GM21529 (cell line): ENCODE results near the gene KLK3.
"Not testable (repeated sequence)": the region's sequence is repeated elsewhere in the genome, so short reads cannot be mapped to it uniquely, and the experiment has no call there.

Experiments
- ATAC-seq: cut with Tn5 transposase; IDR thresholded peaks from one replicate; pipeline ENCODE4 v1.9.1; 2021; ENCODE audit not compliant: unreplicated experiment

The KLK3 gene

DNA sequence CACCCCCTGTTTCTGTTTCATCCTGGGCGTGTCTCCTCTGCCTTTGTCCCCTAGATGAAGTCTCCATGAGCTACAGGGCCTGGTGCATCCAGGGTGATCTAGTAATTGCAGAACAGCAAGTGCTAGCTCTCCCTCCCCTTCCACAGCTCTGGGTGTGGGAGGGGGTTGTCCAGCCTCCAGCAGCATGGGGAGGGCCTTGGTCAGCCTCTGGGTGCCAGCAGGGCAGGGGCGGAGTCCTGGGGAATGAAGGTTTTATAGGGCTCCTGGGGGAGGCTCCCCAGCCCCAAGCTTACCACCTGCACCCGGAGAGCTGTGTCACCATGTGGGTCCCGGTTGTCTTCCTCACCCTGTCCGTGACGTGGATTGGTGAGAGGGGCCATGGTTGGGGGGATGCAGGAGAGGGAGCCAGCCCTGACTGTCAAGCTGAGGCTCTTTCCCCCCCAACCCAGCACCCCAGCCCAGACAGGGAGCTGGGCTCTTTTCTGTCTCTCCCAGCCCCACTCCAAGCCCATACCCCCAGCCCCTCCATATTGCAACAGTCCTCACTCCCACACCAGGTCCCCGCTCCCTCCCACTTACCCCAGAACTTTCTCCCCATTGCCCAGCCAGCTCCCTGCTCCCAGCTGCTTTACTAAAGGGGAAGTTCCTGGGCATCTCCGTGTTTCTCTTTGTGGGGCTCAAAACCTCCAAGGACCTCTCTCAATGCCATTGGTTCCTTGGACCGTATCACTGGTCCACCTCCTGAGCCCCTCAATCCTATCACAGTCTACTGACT is at the start of gene KLK3:
Gene KLK3, plus strand, starts transcription at position 280 of the 775 bp plus-strand sequence. Its CDS starts 41 bp downstream, at position 321.
- no peak for ATAC-seq

DNA sequence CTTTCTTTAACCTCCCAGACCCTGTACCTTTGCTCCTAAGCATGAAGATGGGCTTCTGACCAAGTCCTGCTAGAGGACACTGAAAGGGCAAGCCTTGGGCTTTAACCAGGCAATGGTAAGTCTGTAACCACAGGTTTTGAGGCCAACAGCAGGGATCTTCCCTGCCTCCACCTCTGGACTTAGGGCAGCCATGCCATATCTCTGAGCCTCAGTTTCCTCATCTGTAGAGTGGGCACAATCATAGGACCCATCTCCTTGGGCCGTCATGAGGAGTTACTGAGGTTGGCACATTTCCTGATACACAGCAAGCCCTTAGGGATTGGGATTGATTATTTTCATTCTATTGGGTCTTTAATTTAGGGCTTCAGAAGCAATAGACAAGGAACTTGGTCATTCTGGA is 45.9 kb upstream of the KLK3 start:
- no peak for ATAC-seq

DNA sequence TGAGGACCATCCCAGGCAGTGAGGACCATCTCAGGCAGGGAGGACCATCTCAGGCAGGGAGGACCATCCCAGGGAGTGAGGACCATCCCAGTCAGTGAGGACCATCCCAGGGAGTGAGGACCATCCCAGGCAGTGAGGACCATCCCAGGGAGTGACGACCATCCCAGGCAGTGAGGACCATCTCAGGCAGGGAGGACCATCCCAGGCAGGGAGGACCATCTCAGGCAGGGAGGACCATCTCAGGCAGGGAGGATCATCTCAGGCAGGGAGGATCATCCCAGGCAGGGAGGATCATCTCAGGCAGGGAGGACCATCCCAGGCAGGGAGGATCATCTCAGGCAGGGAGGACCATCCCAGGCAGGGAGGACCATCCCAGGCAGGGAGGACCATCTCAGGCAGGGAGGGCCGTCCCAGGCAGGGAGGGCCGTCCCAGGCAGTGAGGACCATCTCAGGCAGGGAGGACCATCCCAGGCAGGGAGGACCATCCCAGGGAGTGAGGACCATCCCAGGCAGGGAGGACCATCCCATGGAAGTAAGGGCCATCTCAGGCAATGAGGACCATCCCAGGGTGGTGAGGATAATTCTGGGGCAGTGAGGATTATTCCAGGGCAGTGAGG is 43.0 kb upstream of the KLK3 start:
- not testable (repeated sequence) for ATAC-seq

DNA sequence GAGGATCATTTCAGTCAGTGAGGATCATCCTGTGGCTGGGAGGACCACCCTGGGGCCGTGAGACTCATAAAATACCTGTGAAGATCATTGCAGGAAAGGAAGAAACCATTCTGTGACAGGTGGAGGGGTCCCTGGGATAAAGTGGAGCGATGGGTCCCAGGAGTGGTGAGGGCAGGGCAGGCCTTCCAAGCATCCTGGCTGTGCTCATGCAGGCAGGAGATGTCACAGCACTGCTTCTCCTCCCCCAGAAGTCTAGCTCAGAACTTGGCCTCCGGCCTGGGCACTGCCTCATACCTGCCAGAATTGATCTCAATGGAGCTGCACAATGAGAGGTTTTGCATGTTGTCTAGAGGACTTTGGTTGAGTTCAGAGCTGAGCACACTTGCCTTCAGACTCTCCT is 42.2 kb upstream of the KLK3 start:
- ATAC-seq: no peak

DNA sequence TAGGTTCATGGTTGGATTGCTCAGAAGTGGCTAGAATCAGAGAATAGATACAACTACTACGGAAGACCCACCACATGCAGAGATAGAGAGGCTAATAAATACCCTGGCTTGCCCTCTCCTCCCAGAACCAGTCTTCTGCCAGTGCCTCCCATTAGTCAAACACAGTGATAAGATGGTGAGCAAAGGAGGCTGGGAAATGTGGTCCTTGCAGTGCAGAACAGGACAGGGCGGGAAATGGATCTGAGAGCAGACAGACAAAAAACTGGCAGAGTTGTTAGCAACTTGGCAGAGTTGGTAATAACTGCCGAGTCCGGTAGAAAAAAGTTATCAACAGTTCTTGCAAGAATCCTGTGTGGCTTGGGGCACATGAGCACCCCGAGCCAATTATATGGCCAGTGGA is 39.8 kb upstream of the KLK3 start:
- ATAC-seq: no peak

DNA sequence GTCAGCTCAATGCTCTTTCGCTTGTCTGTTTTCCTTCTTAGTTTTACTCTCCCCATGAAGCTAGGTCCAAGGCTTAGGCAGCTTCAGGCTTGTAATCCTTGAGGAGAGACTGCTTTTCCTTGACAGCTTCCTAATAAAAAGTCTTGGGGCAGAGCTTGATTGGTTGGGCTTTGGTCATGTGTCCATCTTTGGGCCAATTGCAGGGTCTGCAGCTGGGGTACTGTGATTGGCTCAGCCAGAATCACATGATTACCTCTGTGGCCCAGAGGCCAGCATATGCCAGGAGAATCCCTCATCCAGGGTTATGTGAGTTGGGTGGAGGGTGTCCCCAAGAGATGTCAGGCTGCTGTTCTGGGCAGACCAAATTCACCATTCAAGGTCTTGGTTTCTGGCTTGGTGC is 39.3 kb upstream of the KLK3 start:
- ATAC-seq: no peak

DNA sequence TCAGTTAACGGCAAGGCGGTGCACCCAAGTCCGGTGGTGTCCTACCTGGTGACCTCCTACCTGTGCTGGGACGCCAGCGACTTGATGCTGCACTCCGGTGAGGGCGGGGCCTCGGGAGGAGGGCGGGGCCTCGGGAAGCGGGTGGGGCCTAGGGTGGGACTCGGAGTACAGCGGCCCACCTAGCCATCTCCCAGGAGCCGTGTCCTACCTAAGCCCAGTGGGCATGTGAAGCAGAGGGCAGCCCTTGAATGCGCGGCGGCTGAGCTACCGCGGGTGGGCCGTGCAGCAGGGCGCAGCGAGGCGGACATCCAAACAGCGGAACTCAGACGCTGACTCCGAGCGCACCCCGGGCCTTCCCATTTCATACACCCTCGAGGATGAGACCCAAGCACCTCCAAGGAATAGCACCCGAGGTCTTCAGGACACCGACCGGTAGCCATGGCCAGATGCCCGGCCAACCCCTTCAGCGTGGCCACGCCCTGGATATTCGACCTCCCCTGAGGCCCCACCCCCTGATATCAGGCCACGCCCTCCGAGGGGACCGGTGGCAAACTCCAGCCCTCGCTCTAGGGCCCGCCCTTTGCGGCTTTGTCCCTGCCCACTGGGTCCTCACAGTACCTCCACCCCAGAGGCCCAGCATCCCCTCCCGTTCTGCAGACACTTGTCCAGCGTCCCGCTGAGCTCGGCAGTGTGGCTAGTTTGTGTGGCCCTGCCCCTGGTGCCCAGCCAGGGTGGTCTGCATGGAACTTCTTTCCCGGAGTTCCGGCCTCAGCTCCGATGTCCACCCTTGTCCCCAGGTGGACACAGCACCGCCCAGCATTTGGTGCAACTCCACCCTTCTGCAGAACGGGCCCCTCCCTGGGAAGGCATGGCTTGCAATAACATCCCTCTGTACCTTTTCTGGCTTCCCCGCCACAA is 36.5 kb upstream of the KLK3 start:
- ATAC-seq: peak; percentile 61

DNA sequence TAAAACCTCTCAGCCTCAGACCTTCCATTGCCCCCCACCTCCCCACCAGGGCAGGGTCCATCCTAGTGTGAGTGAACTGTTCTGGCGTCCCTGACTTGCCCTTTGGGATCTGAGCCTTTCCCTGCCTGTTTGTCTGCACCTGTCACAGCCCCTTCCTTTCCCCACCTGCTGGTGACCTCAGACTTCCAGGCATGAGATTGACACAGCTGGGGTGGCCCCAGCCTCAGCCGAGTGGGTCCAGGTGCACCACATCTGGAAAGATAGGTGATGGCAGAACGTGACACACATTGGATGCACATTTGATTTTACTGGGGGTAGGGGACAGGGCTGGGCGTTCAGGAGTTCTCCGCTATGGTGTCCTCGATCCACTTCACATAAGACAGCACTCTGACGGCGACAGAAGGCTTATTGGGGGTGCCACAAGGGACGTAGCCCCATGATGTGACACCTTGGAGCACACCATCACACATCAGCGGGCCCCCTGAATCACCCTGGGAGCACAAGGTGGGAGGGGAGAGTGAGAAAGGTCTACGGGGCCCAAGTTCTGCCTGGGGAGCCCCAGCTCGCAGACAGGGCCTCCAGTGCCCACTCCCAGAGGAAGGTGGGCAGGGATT is 35.7 kb upstream of the KLK3 start:
- ATAC-seq: no peak

DNA sequence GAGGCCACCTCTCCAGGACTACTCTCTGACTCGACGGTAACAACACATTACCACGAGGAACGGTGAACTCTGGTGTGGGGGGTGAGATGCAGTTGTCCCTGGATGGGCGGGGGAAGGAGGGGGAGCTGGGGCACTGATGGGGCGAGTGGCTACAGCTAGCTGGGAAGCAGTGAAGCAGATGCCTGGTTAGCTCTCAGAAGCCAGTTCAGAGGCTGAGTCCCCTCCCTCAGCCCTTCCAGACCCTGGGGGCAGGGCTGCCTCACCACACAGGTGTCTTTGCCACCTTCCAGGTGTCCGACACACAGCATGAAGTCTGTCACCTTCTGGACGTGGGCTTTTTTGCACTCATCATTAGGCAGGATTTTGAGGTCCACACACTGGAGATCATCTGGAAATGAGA is 35.1 kb upstream of the KLK3 start:
- ATAC-seq: no peak

DNA sequence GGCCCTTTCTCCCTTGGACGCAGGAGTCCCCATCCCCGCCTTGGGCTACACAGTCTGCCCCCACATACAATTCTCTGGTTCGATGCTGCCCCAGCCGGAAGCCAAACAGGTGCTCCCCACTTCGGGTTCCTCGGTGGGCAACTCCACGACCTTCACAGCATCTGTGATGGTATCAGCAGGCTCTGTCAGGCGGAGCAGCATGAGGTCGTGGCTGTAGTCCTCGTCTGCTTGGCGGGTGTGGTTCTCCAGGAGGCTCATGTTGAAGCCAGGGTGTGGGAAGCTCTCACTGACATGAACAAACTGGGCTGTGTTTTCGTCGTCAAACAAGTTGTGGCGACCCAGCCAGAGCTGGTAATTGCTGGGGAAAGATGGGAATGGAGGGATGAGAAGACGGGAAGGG is 34.6 kb upstream of the KLK3 start:
- ATAC-seq: no peak

DNA sequence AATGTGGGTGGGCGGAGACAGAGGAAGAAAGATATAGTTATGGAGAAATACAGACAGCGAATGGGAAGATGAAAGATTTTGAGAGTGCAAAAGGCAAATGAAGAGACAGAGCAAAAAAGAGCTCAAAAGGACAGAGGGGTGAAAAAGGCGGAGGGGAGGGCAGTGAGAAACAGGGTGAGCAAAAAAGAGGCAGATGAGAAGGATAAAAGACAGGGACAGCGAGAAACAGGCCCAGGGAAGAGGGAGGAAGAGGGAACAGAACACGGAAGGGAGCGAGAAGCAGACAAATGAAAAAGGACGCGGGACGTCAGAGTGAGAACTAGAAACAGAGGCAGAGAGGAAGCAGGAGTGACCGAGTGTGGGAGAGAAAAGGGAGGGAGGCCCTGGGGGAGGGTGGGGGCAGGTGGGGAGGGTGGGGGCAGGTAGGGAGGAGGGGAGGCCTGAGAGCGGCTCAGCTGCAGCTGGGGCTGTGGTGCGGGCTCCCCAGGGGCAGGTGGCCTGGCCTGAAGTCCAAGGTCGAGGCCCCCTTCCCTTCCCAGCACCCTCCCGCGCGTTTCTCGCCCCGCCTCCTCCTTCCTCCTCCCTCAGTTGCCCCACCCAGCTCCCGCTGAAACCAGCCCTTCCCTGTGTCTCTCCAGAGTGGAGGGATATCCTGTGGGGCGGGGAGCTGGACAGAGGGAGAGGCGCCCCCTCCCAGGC is 34.0 kb upstream of the KLK3 start:
- no peak for ATAC-seq

DNA sequence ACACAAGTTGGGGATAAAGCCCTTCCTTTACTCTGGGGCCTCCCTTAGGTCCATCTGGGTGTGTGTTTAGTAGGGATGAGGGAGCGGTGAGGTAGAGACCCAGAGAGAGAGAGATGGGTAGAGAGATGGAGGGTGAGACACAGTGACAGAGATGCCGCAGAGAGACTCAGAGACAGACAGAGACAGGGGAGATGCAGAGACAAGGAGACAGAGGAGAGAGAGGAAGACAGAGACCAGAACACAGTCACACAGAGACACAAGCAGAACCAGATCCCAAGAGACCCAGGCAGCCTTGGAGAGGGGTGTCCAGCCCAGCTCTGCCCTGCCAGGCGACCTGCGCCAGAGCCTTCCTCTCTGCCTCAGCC is 33.5 kb upstream of the KLK3 start:
- ATAC-seq: no peak

DNA sequence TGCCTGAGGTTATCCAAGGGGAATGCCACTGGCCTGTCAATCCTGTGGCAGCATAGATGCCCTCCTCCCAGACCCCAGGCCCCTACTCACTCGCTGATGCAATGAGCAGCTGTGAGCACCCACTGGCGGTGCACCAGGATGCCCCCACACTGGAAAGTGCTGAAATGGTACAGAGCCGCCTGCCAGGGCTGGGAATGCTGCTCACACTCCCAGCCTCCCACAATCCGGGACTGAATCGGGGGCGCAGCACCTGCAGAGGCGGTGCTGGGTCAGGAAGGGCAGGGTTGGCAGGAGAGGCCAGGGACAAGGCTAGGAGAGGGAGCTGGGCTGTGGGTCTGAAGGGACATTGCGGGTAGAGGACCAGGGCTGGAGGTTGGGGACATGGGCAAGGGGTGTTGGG is 33.1 kb upstream of the KLK3 start:
- ATAC-seq: no peak

DNA sequence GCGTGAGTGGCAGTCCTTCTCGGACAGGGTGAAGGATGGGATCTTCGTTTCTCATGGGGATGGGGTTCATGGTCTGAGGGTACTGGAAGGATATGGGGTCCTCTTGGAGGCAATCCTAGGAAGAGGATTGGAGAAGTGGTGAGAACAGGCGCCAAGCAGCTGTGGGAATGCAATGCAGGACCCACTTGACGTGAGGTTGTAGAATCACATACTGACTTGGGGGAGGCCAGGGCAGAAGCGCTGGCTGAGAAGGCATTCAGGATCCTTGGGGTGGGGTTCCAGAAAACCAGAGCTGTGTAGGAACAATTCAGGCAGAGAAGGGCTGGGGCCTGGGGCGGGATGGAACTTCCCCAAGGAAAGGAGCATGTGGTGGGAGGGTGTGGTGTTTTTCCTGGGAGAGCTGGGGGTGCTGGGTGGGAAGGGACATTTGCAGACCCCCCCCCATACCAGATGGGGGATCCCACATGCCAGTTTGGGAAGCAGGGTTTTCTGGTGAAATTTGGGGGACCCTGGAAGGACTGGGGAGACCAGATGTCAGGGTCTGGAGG is 32.0 kb upstream of the KLK3 start:
- no peak for ATAC-seq

DNA sequence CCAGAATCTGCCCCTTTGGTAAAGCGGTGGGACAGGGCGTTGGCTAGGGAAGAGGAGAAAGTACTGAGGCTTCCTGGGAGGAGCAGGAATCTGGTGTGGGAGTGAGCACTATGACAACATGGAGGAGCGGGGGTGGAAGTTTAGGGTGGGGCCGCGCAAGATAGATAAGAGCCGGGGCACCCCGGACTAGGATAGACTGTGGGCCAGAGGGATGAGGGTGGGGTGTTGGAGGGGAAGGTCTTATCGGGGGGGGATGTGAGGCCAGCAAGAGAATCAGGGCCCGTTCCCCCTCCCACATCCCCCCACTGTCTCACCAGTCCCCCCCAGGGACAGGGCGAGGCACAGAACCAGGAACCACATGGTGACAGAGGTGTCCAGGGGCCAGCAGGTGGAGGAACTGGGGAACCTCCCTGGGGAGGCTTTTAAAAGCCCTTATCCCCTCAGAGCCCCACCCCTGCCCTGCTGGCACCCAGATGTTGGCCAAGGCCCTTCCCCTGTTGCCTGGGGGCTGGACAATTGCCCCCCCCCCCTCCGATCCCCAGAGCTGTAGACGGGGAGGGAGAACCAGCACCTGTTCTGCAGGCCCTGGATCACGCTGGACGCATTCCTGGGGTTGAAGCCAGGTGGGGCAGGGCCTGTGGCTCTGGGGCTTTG is 31.2 kb upstream of the KLK3 start, which contains the start of gene KLK1:
Gene KLK1, minus strand, starts transcription at position 399 of the 654 bp plus-strand sequence. Its CDS starts 39 bp downstream, at position 360.
- ATAC-seq: no peak

DNA sequence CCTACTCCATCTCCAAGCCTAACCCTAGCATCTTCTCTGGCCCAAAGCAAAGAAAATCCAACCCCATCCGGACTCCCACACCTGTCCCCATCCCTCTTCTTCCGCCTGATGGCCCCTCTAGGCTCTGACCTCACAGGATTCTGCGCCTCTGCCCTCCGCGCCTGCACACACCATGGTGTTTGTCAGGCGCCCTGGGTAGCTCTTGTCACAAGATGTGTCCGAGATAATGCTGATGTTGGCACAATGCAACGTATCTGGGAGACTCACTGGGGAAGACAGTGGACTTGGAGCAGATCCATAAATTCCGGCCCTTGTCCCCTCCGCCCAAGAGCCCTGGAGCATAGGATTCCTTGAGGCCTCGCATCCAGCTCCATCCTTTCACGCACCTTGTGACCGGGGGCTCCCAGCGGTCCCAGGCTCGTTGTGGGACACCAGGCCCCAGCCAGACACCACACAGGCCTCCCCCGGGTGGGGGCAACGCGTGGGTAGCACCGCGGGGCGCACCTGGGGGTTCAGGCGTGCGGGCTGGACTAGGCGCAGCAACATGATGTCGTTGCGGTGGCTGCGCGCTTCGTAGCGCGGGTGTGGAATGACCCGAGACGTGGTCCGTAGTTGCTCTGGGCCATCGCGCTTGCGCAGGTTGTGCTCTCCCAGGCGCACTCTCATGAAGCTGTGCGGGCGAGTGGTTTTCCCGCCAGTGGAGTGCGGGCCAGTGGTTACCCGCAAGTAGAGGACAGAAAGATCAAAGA is 28.0 kb upstream of the KLK3 start:
- no peak for ATAC-seq

DNA sequence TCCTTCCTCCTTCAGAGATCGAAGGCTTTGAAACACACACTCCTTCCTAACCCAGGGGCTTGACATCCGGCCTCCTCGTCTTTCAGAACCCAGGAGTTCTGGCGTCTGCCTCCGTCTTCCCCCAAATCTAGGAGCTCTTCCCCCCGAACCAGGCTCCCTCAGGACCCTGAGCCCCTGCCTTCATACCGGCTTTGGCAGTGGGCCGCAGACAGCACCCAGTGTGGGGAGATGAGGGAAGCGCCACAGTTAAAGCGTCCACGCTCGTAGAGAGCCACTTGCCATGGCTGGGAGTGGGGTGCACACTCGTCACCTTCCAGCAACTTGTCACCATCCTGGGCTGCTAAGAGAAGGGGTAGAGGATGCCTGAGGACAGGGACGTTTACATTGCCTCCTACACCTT is 27.2 kb upstream of the KLK3 start:
- no peak for ATAC-seq

DNA sequence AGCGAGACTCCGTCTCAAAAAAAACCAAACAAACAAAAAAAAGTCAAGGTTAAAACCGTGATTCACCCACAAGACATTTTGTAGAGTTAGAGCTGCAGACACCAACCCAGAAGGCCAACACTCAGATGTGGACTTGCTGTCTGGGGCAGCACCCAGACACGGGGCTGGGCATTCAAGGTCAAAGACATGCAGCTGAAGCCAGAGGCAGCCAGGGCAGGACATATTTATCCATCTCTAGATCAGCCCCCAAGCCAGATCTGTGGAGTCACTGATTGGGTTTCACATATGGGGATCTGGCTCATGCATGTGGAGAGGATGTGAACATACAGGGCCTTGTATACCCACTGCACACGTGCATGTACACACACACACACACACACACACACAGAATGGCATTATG is 24.9 kb upstream of the KLK3 start:
- no peak for ATAC-seq
